H1 (cell line): Measurements from ENCODE around the gene SYCE3. TPM values are rescaled to one million over a fixed set of nuclear protein-coding genes. Genes with fewer than 3 reads are reported as not detected.
A peak's percentile ranks its signal among the peaks of the same experiment; 100 is the strongest.

ENCODE experiments used
- HDAC6 ChIP-seq: IDR thresholded peaks from one replicate; pipeline ENCODE4 v1.7.1; 2012; ENCODE audit warnings: low read depth, mild to moderate bottlenecking, inconsistent platforms, low read length, moderate library complexity
- RAD21 ChIP-seq, 2 experiments: IDR thresholded peaks in 1 of 2; conservative IDR thresholded peaks in 1 of 2; 2 replicates each; pipeline ENCODE4 v1.6.1; 2011; ENCODE audit warnings: low read depth in 2 of 2, low read length in 2 of 2, improper control_type of control experiment in 1 of 2, inconsistent platforms in 1 of 2, mild to moderate bottlenecking in 1 of 2, moderate library complexity in 1 of 2
- RNF2 ChIP-seq: fragments of 200-900, 300-1000 bp; sonication (generic); IDR thresholded peaks from 2 replicates; pipeline ENCODE4 v1.7.1; 2016; ENCODE audit warnings: borderline replicate concordance, low read depth, mild to moderate bottlenecking, antibody characterized with exemption, low read length; ENCODE audit not compliant: poor library complexity, severe bottlenecking; ENCODE audit errors: missing control alignments
- SIX5 ChIP-seq: IDR thresholded peaks from 2 replicates; pipeline ENCODE4 v1.6.1; 2011; ENCODE audit warnings: mild to moderate bottlenecking, low read depth, low read length
- SP2 ChIP-seq: IDR thresholded peaks from 2 replicates; pipeline ENCODE4 v1.6.1; 2012; ENCODE audit warnings: mild to moderate bottlenecking, low read length, inconsistent platforms
- TCF12 ChIP-seq: IDR thresholded peaks from 2 replicates; pipeline ENCODE4 v1.6.1; 2011; ENCODE audit warnings: low read depth, mild to moderate bottlenecking, low read length
- polyA plus RNA-seq, 7 experiments: library from polyadenylated mRNA; depleted of rRNA in 3 of 7; stranded (reverse) in 5 of 7; unstranded in 2 of 7; fragments of >200 nt in 5 of 7; fragments of 200-250 nt in 2 of 7; gene quantifications; 1 replicate in 5 of 7; 2 replicates in 1 of 7; 4 replicates in 1 of 7; pipeline versions ENCODE4 v1.2.1 to v1.2.3, GENCODE V29; 2011 to 2013; ENCODE audit warnings: missing spikeins in 2 of 7, mixed read lengths in 2 of 7
- total RNA-seq: library from RNA; stranded (reverse); fragmentation: NEBNext Ultra II Directional; extraction: Animal tissue kit (Norgen Biotek cat#: 25700); gene quantifications from 2 replicates; pipeline ENCODE4 v1.2.1, GENCODE V29; 2021
- TF ChIP-seq, protein P1 (sequence below): IDR thresholded peaks from 2 replicates; pipeline ENCODE4 v1.6.1; 2011; ENCODE audit warnings: low read depth, mild to moderate bottlenecking, low read length; ENCODE audit not compliant: insufficient read depth
- TF ChIP-seq, protein P2 (sequence below): fragments of 300-600 bp; sonication (generic); IDR thresholded peaks from 2 replicates; pipeline ENCODE4 v1.7.1; 2012; ENCODE audit warnings: low read length, moderate library complexity, mild to moderate bottlenecking, inconsistent platforms; ENCODE audit not compliant: insufficient replicate concordance

SYCE3 gene
- total and polyA plus RNA-seq, 2 of the 8 experiments (the other 6 are each of a cell fraction or from before 2014, with no cell fraction given) = 1.9 TPM; not detected in 1

DNA sequence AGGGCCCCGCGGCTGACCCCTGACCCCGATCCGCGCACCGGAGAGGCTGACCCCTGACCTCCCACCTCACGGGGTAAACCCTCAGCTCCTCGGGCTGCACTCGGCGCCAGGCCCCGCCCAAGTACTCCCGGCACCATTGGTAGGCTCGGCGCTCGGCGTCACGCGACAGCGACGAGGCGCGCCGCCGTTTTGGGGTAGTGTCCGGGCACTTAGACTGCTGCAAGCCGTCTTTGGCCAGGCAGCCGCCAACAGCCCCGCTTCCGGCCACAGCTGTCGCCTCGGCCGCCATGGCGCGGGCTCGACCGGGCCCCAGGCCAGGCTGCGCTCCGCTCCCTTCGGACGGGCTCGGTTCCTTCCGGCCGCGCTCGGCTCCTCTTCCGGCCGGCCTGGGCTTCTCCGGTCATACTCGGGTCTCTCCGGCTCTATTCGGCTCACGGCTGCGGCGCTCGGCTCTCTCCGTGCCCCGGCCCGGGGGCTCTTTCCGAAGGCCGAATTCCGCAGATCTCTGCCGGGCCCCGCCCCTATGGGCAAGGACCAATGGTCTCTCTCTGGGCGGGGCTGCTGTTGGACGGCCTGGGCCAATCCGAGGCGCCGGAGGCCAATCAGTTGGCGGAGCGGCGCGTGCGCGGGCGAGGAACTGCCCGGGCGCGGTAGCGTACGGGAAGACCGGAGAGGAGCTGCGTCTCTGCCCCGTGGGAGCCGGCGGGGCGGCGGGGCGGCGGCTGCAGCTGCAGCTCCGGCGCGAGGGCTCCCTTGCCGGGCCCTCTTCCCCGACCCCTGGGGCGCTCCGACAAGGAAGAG lies 20.0 kb upstream of the SYCE3 start, which contains the start of gene CHKB (continued):
- TF ChIP-seq, protein P1, sequence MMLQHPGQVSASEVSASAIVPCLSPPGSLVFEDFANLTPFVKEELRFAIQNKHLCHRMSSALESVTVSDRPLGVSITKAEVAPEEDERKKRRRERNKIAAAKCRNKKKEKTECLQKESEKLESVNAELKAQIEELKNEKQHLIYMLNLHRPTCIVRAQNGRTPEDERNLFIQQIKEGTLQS = 0 out of 2 replicates have a peak, but pooled peaks have one; percentile 33
- no peak for TF ChIP-seq HDAC6
- TF ChIP-seq RAD21 (IDR thresholded peaks at IDR 0.05 in 1 of 2, conservative IDR thresholded peaks at IDR 0.05 in 1 of 2; ENCODE audit: low read depth in 2 of 2, low read length in 2 of 2) = no peak
- TF ChIP-seq, protein P2, sequence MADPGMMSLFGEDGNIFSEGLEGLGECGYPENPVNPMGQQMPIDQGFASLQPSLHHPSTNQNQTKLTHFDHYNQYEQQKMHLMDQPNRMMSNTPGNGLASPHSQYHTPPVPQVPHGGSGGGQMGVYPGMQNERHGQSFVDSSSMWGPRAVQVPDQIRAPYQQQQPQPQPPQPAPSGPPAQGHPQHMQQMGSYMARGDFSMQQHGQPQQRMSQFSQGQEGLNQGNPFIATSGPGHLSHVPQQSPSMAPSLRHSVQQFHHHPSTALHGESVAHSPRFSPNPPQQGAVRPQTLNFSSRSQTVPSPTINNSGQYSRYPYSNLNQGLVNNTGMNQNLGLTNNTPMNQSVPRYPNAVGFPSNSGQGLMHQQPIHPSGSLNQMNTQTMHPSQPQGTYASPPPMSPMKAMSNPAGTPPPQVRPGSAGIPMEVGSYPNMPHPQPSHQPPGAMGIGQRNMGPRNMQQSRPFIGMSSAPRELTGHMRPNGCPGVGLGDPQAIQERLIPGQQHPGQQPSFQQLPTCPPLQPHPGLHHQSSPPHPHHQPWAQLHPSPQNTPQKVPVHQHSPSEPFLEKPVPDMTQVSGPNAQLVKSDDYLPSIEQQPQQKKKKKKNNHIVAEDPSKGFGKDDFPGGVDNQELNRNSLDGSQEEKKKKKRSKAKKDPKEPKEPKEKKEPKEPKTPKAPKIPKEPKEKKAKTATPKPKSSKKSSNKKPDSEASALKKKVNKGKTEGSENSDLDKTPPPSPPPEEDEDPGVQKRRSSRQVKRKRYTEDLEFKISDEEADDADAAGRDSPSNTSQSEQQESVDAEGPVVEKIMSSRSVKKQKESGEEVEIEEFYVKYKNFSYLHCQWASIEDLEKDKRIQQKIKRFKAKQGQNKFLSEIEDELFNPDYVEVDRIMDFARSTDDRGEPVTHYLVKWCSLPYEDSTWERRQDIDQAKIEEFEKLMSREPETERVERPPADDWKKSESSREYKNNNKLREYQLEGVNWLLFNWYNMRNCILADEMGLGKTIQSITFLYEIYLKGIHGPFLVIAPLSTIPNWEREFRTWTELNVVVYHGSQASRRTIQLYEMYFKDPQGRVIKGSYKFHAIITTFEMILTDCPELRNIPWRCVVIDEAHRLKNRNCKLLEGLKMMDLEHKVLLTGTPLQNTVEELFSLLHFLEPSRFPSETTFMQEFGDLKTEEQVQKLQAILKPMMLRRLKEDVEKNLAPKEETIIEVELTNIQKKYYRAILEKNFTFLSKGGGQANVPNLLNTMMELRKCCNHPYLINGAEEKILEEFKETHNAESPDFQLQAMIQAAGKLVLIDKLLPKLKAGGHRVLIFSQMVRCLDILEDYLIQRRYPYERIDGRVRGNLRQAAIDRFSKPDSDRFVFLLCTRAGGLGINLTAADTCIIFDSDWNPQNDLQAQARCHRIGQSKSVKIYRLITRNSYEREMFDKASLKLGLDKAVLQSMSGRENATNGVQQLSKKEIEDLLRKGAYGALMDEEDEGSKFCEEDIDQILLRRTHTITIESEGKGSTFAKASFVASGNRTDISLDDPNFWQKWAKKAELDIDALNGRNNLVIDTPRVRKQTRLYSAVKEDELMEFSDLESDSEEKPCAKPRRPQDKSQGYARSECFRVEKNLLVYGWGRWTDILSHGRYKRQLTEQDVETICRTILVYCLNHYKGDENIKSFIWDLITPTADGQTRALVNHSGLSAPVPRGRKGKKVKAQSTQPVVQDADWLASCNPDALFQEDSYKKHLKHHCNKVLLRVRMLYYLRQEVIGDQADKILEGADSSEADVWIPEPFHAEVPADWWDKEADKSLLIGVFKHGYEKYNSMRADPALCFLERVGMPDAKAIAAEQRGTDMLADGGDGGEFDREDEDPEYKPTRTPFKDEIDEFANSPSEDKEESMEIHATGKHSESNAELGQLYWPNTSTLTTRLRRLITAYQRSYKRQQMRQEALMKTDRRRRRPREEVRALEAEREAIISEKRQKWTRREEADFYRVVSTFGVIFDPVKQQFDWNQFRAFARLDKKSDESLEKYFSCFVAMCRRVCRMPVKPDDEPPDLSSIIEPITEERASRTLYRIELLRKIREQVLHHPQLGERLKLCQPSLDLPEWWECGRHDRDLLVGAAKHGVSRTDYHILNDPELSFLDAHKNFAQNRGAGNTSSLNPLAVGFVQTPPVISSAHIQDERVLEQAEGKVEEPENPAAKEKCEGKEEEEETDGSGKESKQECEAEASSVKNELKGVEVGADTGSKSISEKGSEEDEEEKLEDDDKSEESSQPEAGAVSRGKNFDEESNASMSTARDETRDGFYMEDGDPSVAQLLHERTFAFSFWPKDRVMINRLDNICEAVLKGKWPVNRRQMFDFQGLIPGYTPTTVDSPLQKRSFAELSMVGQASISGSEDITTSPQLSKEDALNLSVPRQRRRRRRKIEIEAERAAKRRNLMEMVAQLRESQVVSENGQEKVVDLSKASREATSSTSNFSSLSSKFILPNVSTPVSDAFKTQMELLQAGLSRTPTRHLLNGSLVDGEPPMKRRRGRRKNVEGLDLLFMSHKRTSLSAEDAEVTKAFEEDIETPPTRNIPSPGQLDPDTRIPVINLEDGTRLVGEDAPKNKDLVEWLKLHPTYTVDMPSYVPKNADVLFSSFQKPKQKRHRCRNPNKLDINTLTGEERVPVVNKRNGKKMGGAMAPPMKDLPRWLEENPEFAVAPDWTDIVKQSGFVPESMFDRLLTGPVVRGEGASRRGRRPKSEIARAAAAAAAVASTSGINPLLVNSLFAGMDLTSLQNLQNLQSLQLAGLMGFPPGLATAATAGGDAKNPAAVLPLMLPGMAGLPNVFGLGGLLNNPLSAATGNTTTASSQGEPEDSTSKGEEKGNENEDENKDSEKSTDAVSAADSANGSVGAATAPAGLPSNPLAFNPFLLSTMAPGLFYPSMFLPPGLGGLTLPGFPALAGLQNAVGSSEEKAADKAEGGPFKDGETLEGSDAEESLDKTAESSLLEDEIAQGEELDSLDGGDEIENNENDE = no peak
- no peak for TF ChIP-seq TCF12
- TF ChIP-seq SP2 = no peak
- TF ChIP-seq SIX5 = no peak
- no peak for TF ChIP-seq RNF2
